Cardiac muscle cell (in vitro differentiated cells and primary cell): Measurements from ENCODE around the gene C1QC. TPM values are rescaled to one million over a fixed set of nuclear protein-coding genes. Genes with fewer than 3 reads are reported as not detected.

Experiments used
- DNase-seq, 2 donors: peaks; one replicate each; pipeline versions ENCODE4 v3.0.0 to v3.0.0-alpha.2; 2010 to 2017; ENCODE audit warnings: low read depth in 1 of 2, low spot score in 1 of 2
- H3K27ac ChIP-seq: fragments of 200-600 bp; sonication (generic); 2 replicates; pipeline ENCODE4 v1.5.1; 2016
- H3K27me3 ChIP-seq: fragments of 200-600 bp; sonication (generic); 2 replicates; pipeline ENCODE4 v1.6.0; 2016; ENCODE audit warnings: control low read depth
- H3K36me3 ChIP-seq: fragments of 200-600 bp; sonication (generic); 2 replicates; pipeline ENCODE4 v1.5.1; 2016; ENCODE audit warnings: control low read depth
- H3K4me1 ChIP-seq: fragments of 200-600 bp; sonication (generic); 2 replicates; pipeline ENCODE4 v1.8.1; 2017; ENCODE audit warnings: low read depth, mild to moderate bottlenecking, mixed run types
- H3K4me3 ChIP-seq: fragments of 200-600 bp; sonication (generic); 2 replicates; pipeline ENCODE4 v1.5.1; 2016; ENCODE audit warnings: mild to moderate bottlenecking
- H3K9me3 ChIP-seq: fragments of 200-600 bp; sonication (generic); 2 replicates; pipeline ENCODE4 v1.5.1; 2017; ENCODE audit warnings: low read depth, mild to moderate bottlenecking, control low read depth
- CTCF ChIP-seq: IDR thresholded peaks from 2 replicates; pipeline ENCODE4 v1.5.1; 2012; ENCODE audit warnings: low read depth, mild to moderate bottlenecking, low read length
- polyA plus RNA-seq: library from polyadenylated mRNA; unstranded; fragments of >200 nt; fragmentation: Nextera tagmentation; extraction: Ambion mirVana; gene quantifications from 2 replicates; pipeline ENCODE4 v1.2.1, GENCODE V29; 2016
- total RNA-seq: library from RNA; depleted of rRNA; stranded (reverse); fragments of >200 nt; gene quantifications from 2 replicates; pipeline ENCODE4 v1.2.3, GENCODE V29; 2016

Gene C1QC
- total and polyA plus RNA-seq, 2 experiments from 2014 or later, result not detected

- Histone ChIP-seq H3K9me3 (no peaks in the 10 kb centered on the region), H3K4me1 (peaks cover 10% of the 10 kb centered on the region), H3K27me3 (no peaks in the 10 kb centered on the region), H3K27ac (peak overlapping the region; percentile 12), H3K4me3 (no peak overlapping the region), H3K36me3 (no peaks in the 10 kb centered on the region)
- no peak for TF ChIP-seq CTCF
- peak; percentile 34 to 41 for DNase-seq
Measured at GRCh38 chr1:22685591-22686059, 42.2 kb downstream of the C1QC start.

DNA sequence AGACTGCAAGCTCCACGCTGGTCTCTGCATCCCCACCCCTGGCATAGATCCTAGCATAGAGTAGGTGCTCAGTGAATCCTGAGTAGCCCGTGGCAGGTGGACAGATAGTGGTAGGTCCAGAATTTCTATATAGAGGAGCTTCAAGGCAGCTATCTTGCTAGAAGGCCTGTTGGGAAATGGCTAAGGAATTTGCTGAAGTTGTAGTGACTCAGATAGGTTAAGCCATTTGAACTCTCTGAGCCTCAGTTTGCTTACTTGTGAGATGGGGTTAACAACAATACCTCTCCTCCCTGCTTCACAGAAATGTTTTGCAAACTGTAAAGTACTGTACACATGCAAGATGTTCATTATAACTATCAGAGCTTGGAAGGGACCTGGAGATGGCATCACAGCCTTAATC lies 43.8 kb downstream of the C1QC start:
- no peaks in the 10 kb centered on the region for H3K9me3 ChIP-seq
- no peaks in the 10 kb centered on the region for H3K36me3 ChIP-seq
- H3K4me1 ChIP-seq, result peaks cover 10% of the 10 kb centered on the region
- H3K4me3 ChIP-seq, result no peak overlapping the region
- no peak for DNase-seq
- H3K27me3 ChIP-seq, result no peaks in the 10 kb centered on the region
- no peak overlapping the region for H3K27ac ChIP-seq
- no peak for TF ChIP-seq CTCF

DNA sequence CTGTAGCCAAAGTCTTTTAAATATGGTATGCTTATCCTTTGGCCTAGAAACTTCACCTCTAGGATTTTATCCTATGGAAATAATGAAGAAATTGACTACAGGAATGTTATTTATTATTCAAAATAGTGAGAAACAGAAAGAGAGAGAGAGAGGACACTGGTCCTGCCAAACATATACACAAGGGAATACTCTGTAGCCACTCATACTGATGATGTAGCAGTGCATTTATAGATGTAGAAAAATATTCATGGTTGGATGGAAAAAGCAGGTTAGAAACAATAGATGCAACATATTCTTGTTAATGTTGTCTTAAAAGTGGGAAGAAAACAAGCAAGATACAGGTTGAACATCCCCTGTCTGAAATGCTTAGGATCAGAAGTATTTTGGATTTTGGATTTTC lies 45.0 kb downstream of the C1QC start:
- Histone ChIP-seq H3K27me3 (no peaks in the 10 kb centered on the region), H3K9me3 (no peaks in the 10 kb centered on the region), H3K36me3 (no peaks in the 10 kb centered on the region), H3K4me3 (no peak overlapping the region), H3K4me1 (peaks cover 10% of the 10 kb centered on the region), H3K27ac (no peak overlapping the region)
- DNase-seq, result no peak
- TF ChIP-seq CTCF, result no peak

GRCh38 chr1:22689505-22689904 lies 46.1 kb downstream of the C1QC start:
- Histone ChIP-seq H3K4me3 (no peak overlapping the region), H3K4me1 (peaks cover 10% of the 10 kb centered on the region), H3K9me3 (no peaks in the 10 kb centered on the region), H3K27ac (no peak overlapping the region), H3K36me3 (no peaks in the 10 kb centered on the region), H3K27me3 (no peaks in the 10 kb centered on the region)
- peak in 1 of 2 donors; percentile 46 for DNase-seq
- TF ChIP-seq CTCF, result no peak

DNA sequence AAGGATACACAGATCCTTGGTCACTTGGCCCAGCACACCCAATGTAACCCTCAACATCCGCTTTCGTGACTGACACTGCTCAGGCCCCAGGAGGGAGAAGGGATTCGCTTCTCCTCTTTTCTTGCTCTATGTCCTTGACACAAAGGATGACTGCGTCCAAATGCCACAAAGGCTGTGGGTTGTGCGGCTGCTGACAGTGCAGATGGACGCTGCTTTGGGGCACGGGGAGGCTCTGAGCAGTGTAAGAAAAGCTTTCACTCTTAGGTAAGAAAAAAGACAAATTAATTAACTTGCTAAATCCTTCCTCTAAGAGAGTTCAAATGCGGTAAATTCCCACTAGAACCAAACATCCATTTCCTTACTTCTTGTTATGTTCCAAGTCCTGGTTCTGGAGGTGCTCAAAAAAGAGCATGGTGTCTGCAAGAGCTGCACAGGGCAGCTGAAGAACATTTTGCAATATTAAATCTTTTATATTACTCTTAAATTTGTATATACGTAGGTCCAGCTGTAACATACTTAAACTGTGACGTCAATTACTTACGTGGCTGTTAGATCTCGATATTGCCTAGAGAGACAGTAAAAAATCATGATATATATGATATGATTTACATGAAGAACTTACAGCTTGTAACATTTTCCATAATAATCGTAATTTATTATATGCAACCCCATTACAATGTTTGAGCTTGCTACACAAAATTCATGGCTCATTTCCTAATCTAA lies 47.8 kb downstream of the C1QC start:
- Histone ChIP-seq H3K4me3 (no peak overlapping the region), H3K4me1 (peaks cover under 1% of the 10 kb centered on the region), H3K27ac (no peak overlapping the region), H3K36me3 (no peaks in the 10 kb centered on the region), H3K9me3 (no peaks in the 10 kb centered on the region), H3K27me3 (no peaks in the 10 kb centered on the region)
- no peak for DNase-seq
- no peak for TF ChIP-seq CTCF
